ENCODE measurements around the gene PNPLA7.
"Not testable (repeated sequence)": the region's sequence is repeated elsewhere in the genome, so short reads cannot be mapped to it uniquely, and the experiment has no call there.

PNPLA7 gene

GRCh38 chr9:137540536-137540935, 9.7 kb downstream of the PNPLA7 start:
- DNase-seq (ENCODE audit: low read depth in 2 of 2), result no peak

GRCh38 chr9:137538058-137538457, 12.1 kb downstream of the PNPLA7 start:
- DNase-seq (ENCODE audit: low read depth in 2 of 2), result no peak

- DNase-seq (ENCODE audit: low read depth in 2 of 2), result not testable (repeated sequence)
These were observed 13.5 kb downstream of the PNPLA7 start for GRCh38 chr9:137536594-137537131.

GRCh38 chr9:137535120-137535428, 15.1 kb downstream of the PNPLA7 start:
- DNase-seq (ENCODE audit: low read depth in 2 of 2), result no peak

- no peak for DNase-seq (ENCODE audit: low read depth in 2 of 2)
These were observed 15.7 kb downstream of the PNPLA7 start for GRCh38 chr9:137534256-137535119.

- not testable (repeated sequence) for DNase-seq (ENCODE audit: low read depth in 2 of 2)
These were observed 17.2 kb downstream of the PNPLA7 start for GRCh38 chr9:137532891-137533468.

GRCh38 chr9:137531099-137531765, 19.0 kb downstream of the PNPLA7 start:
- no peak for DNase-seq (ENCODE audit: low read depth in 2 of 2)

GRCh38 chr9:137530331-137530730, 19.9 kb downstream of the PNPLA7 start:
- no peak for DNase-seq (ENCODE audit: low read depth in 2 of 2)

- DNase-seq (ENCODE audit: low read depth in 2 of 2), result no peak
These were observed 25.3 kb downstream of the PNPLA7 start for GRCh38 chr9:137524981-137525317.

GRCh38 chr9:137524161-137524980, 25.8 kb downstream of the PNPLA7 start:
- DNase-seq (ENCODE audit: low read depth in 2 of 2), result no peak

- DNase-seq (ENCODE audit: low read depth in 2 of 2), result no peak
These were observed 27.3 kb downstream of the PNPLA7 start for GRCh38 chr9:137522746-137523455.

- no peak for DNase-seq (ENCODE audit: low read depth in 2 of 2)
These were observed 28.7 kb downstream of the PNPLA7 start for GRCh38 chr9:137521405-137521985.

- no peak for DNase-seq (ENCODE audit: low read depth in 2 of 2)
These were observed 29.4 kb downstream of the PNPLA7 start for GRCh38 chr9:137520614-137521404.

- no peak for DNase-seq (ENCODE audit: low read depth in 2 of 2)
These were observed 30.6 kb downstream of the PNPLA7 start for GRCh38 chr9:137519553-137519952.

GRCh38 chr9:137518661-137519459, 31.3 kb downstream of the PNPLA7 start:
- not testable (repeated sequence) for DNase-seq (ENCODE audit: low read depth in 2 of 2)

- no peak for DNase-seq (ENCODE audit: low read depth in 2 of 2)
These were observed 33.9 kb downstream of the PNPLA7 start for GRCh38 chr9:137516144-137516917.

- no peak for DNase-seq (ENCODE audit: low read depth in 2 of 2)
These were observed 34.9 kb downstream of the PNPLA7 start for GRCh38 chr9:137515338-137515724.

GRCh38 chr9:137514691-137515337, 35.4 kb downstream of the PNPLA7 start:
- no peak for DNase-seq (ENCODE audit: low read depth in 2 of 2)

All from stimulated activated CD8-positive, alpha-beta memory T cell treated with anti-CD3 and anti-CD28 coated beads, Interleukin-15, amount 100 ng/mL, for 4 hours (primary cell).